Measurements from ENCODE around the gene MED29. TPM values are rescaled to one million over a fixed set of nuclear protein-coding genes. Genes with fewer than 3 reads are reported as not detected.

The MED29 gene
- total RNA-seq, 1 donor from 2014 or later, result 39.2 TPM

- H3K27me3 Mint-ChIP-seq (ENCODE audit: low read depth), result no peaks in the 10 kb centered on the region
- peaks cover 19% of the 10 kb centered on the region for H3K36me3 Mint-ChIP-seq
- H3K4me1 Mint-ChIP-seq, result peaks cover 18% of the 10 kb centered on the region
- H3K27ac Mint-ChIP-seq, result peak overlapping the region; percentile 99
- DNase-seq (ENCODE audit: low spot score in 2 of 2, unreplicated experiment in 2 of 2), result no peak
- no peaks in the 10 kb centered on the region for H3K9me3 Mint-ChIP-seq
- H3K4me3 Mint-ChIP-seq, result peak overlapping the region; percentile 90
- no peak for TF ChIP-seq CTCF (IDR thresholded peaks at IDR 0.05; ENCODE audit: unreplicated experiment)
These were observed 777 bp upstream of the MED29 start for GRCh38 chr19:39390451-39390750.

GRCh38 chr19:39397360-39398296 lies 6.5 kb downstream of the MED29 start:
- Mint-ChIP-seq H3K27me3 (ENCODE audit: low read depth) (no peaks in the 10 kb centered on the region), H3K4me3 (no peak overlapping the region), H3K9me3 (no peaks in the 10 kb centered on the region), H3K36me3 (peaks cover 13% of the 10 kb centered on the region), H3K27ac (peak overlapping the region; percentile 78), H3K4me1 (peaks cover 7% of the 10 kb centered on the region)
- peak; percentile 76 for TF ChIP-seq CTCF (IDR thresholded peaks at IDR 0.05; ENCODE audit: unreplicated experiment)
- peak; percentile 79 to 89 for DNase-seq (ENCODE audit: low spot score in 2 of 2, unreplicated experiment in 2 of 2)

- peaks cover 10% of the 10 kb centered on the region for H3K4me1 Mint-ChIP-seq
- H3K9me3 Mint-ChIP-seq, result no peaks in the 10 kb centered on the region
- no peak for DNase-seq (ENCODE audit: low spot score in 2 of 2, unreplicated experiment in 2 of 2)
- no peaks in the 10 kb centered on the region for H3K27me3 Mint-ChIP-seq (ENCODE audit: low read depth)
- no peak for TF ChIP-seq CTCF (IDR thresholded peaks at IDR 0.05; ENCODE audit: unreplicated experiment)
- H3K4me3 Mint-ChIP-seq, result no peak overlapping the region
- peaks cover 13% of the 10 kb centered on the region for H3K36me3 Mint-ChIP-seq
- H3K27ac Mint-ChIP-seq, result peak overlapping the region; percentile 78
These were observed 7.2 kb downstream of the MED29 start for GRCh38 chr19:39398297-39398864.

GRCh38 chr19:39399668-39400050 lies 8.5 kb downstream of the MED29 start:
- no peaks in the 10 kb centered on the region for H3K9me3 Mint-ChIP-seq
- DNase-seq (ENCODE audit: low spot score in 2 of 2, unreplicated experiment in 2 of 2), result no peak
- H3K27me3 Mint-ChIP-seq (ENCODE audit: low read depth), result no peaks in the 10 kb centered on the region
- TF ChIP-seq CTCF (IDR thresholded peaks at IDR 0.05; ENCODE audit: unreplicated experiment), result no peak
- H3K4me3 Mint-ChIP-seq, result no peak overlapping the region
- H3K36me3 Mint-ChIP-seq, result peaks cover 13% of the 10 kb centered on the region
- H3K27ac Mint-ChIP-seq, result no peak overlapping the region
- peaks cover 14% of the 10 kb centered on the region for H3K4me1 Mint-ChIP-seq

- DNase-seq (ENCODE audit: low spot score in 2 of 2, unreplicated experiment in 2 of 2), result no peak
- Mint-ChIP-seq H3K27ac (no peak overlapping the region), H3K27me3 (ENCODE audit: low read depth) (no peaks in the 10 kb centered on the region), H3K36me3 (peaks cover 12% of the 10 kb centered on the region), H3K4me1 (peaks cover 14% of the 10 kb centered on the region), H3K4me3 (no peak overlapping the region), H3K9me3 (no peaks in the 10 kb centered on the region)
- TF ChIP-seq CTCF (IDR thresholded peaks at IDR 0.05; ENCODE audit: unreplicated experiment), result no peak
These were observed 8.9 kb downstream of the MED29 start for GRCh38 chr19:39400061-39400460.
